Type B pancreatic cell (in vitro differentiated cells): Measurements from ENCODE around the gene ENPP4. TPM values are rescaled to one million over a fixed set of nuclear protein-coding genes. Genes with fewer than 3 reads are reported as not detected.
"Not testable (repeated sequence)": the region's sequence is repeated elsewhere in the genome, so short reads cannot be mapped to it uniquely, and the experiment has no call there.

Experiments used
- DNase-seq: peaks from one replicate; pipeline ENCODE4 v3.0.0; 2021; ENCODE audit warnings: mixed read lengths; ENCODE audit not compliant: unreplicated experiment; ENCODE audit errors: extremely low spot score
- H3K27ac Mint-ChIP-seq: 2 replicates; pipeline ENCODE4 v1.8.0; 2021; ENCODE audit warnings: mild to moderate bottlenecking, mixed read lengths
- H3K27me3 Mint-ChIP-seq: 2 replicates; pipeline ENCODE4 v1.8.0; 2021; ENCODE audit warnings: mixed read lengths
- H3K36me3 Mint-ChIP-seq: 2 replicates; pipeline ENCODE4 v1.8.0; 2021; ENCODE audit warnings: mixed read lengths
- H3K4me1 Mint-ChIP-seq: one replicate; pipeline ENCODE4 v1.8.0; 2021; ENCODE audit warnings: mixed read lengths; ENCODE audit not compliant: unreplicated experiment
- H3K4me3 Mint-ChIP-seq: 2 replicates; pipeline ENCODE4 v1.8.0; 2021; ENCODE audit warnings: mild to moderate bottlenecking, mixed read lengths
- H3K9me3 Mint-ChIP-seq: 2 replicates; pipeline ENCODE4 v1.8.0; 2021; ENCODE audit warnings: mixed read lengths
- long read RNA-seq: library from polyadenylated mRNA; unstranded; transcript quantifications from one replicate; pipeline ENCODE4 v2.0.0, GENCODE V29; 2020
- total RNA-seq: library from RNA; stranded (reverse); gene quantifications from 2 replicates; pipeline ENCODE4 v1.2.1, GENCODE V29; 2021; ENCODE audit warnings: low replicate concordance
- TF ChIP-seq, protein P1 (sequence below): fragments of 200-600 bp; sonication (generic); conservative IDR thresholded peaks from 2 replicates; pipeline ENCODE4 v1.5.0; 2021; ENCODE audit warnings: antibody characterized with exemption, mild to moderate bottlenecking

ENPP4 gene
- 4.9 and 7.4 TPM in 2 replicates for total RNA-seq
- long read RNA-seq, full-length matches to known transcripts = 9 of 13 reads
- long read RNA-seq, partial matches to known transcripts = 3 of 13 reads
- long read RNA-seq, other reads (novel, unspliced or antisense) = 1 of 13 reads

DNA sequence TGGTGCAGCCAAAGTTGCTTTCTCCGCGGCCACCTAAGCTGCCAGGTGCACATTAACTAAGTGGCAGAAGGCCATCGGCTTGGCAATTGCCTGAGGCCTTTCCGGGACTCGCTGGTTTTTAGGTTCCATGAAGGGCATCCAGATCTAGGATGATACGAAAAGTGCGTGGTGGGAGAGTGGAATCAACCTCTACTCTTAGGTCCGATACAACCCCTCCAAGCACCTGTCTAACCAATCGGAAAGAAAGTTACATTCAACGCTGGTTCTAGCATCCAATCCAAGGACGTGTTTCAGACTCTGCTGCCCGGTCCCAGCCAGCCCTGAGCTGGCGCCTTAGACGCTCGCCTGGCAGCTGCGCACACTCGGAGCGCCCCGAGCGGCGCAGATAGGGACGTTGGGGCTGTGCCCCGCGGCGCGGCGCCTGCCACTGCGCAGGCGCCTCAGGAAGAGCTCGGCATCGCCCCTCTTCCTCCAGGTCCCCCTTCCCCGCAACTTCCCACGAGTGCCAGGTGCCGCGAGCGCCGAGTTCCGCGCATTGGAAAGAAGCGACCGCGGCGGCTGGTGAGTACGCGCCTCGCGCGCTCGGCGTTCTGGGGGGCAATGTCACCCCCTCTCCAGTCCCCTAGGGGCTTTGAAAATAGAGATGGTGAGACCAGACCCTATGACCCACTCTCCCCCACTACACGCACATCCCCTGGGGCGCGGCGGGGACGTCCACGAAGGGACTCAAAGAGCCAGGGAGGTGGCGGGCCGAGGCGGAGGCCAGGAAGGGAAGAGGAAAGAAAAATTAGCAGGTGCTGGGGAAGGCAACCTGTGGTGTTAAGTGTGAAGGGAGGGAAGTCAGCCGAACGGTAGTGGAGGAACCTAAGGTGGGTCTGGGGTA is at the start of gene ENPP4:
Gene ENPP4, plus strand, starts transcription at position 361 of the 883 bp plus-strand sequence. CDS start 9,595 bp downstream, outside the sequence.
- H3K9me3 Mint-ChIP-seq = no peaks in the 10 kb centered on the region
- peak within 1 kb of the TSS; percentile 65 for H3K27ac Mint-ChIP-seq
- peaks cover 44% of the 10 kb centered on the region for H3K27me3 Mint-ChIP-seq

GRCh38 chr6:46080111-46080510 is 49.7 kb upstream of the ENPP4 start:
- DNase-seq = no peak
- Mint-ChIP-seq H3K4me1 (no peaks in the 10 kb centered on the region), H3K27ac (no peak overlapping the region), H3K36me3 (no peaks in the 10 kb centered on the region), H3K9me3 (no peaks in the 10 kb centered on the region), H3K4me3 (no peak overlapping the region), H3K27me3 (peaks cover 4% of the 10 kb centered on the region)
- TF ChIP-seq, protein P1, sequence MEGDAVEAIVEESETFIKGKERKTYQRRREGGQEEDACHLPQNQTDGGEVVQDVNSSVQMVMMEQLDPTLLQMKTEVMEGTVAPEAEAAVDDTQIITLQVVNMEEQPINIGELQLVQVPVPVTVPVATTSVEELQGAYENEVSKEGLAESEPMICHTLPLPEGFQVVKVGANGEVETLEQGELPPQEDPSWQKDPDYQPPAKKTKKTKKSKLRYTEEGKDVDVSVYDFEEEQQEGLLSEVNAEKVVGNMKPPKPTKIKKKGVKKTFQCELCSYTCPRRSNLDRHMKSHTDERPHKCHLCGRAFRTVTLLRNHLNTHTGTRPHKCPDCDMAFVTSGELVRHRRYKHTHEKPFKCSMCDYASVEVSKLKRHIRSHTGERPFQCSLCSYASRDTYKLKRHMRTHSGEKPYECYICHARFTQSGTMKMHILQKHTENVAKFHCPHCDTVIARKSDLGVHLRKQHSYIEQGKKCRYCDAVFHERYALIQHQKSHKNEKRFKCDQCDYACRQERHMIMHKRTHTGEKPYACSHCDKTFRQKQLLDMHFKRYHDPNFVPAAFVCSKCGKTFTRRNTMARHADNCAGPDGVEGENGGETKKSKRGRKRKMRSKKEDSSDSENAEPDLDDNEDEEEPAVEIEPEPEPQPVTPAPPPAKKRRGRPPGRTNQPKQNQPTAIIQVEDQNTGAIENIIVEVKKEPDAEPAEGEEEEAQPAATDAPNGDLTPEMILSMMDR = no peak

More for the DNA sequence above, at the start of gene ENPP4:
- TF ChIP-seq, protein P1 = peak; percentile 13
- DNase-seq = peak; percentile 85
- Mint-ChIP-seq H3K36me3 (no peaks in the 10 kb centered on the region), H3K4me3 (peak within 1 kb of the TSS; percentile 95), H3K4me1 (peaks cover 7% of the 10 kb centered on the region)

- H3K9me3 Mint-ChIP-seq, H3K36me3 Mint-ChIP-seq, DNase-seq, H3K27ac Mint-ChIP-seq, H3K4me3 Mint-ChIP-seq, H3K4me1 Mint-ChIP-seq, H3K27me3 Mint-ChIP-seq: not testable (repeated sequence)
Observed at GRCh38 chr6:46085688-46086087, 44.1 kb upstream of the ENPP4 start.

GRCh38 chr6:46090115-46091079 is 39.4 kb upstream of the ENPP4 start:
- Mint-ChIP-seq H3K36me3 (no peaks in the 10 kb centered on the region), H3K27me3 (no peaks in the 10 kb centered on the region), H3K27ac (no peak overlapping the region), H3K4me3 (no peak overlapping the region), H3K9me3 (peaks cover 11% of the 10 kb centered on the region), H3K4me1 (no peaks in the 10 kb centered on the region)
- TF ChIP-seq, protein P1 = peak; percentile 93
- DNase-seq = no peak

- Mint-ChIP-seq H3K27me3 (no peaks in the 10 kb centered on the region), H3K9me3 (peaks cover 18% of the 10 kb centered on the region), H3K27ac (no peak overlapping the region), H3K36me3 (no peaks in the 10 kb centered on the region), H3K4me1 (no peaks in the 10 kb centered on the region), H3K4me3 (no peak overlapping the region)
- no peak for DNase-seq
- TF ChIP-seq, protein P1 = no peak
Observed at GRCh38 chr6:46091080-46091478, 38.7 kb upstream of the ENPP4 start.
